GM12872 (cell line): Measurements from ENCODE around the gene NAV2.
A peak's percentile ranks its signal among the peaks of the same experiment; 100 is the strongest.

ENCODE experiments used
- TF ChIP-seq, protein P1 (sequence below): IDR thresholded peaks from 3 replicates; pipeline ENCODE4 v1.5.1; 2011; ENCODE audit warnings: low read depth, mild to moderate bottlenecking, low read length, moderate library complexity; ENCODE audit not compliant: insufficient read depth

The NAV2 gene

DNA sequence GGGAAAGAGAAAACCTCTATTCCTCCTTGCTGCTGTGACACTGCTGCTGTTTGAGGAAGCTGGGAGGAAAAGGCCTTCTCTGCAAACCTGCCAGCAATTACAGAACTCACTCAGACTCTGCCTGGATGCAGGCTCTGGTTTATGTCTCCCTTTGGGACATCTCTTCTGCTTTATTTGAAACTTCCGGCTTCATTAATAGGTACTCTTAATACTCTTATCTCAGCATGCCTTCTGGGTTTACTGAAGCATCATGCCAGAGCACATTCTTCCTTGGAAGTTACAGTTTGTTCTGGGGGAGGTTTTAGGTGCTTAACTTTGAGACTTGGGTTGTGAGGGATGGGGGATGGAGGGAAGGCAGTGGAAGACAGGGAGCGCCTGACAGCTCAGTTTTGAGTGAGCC, 79.9 kb downstream of the NAV2 start:
- TF ChIP-seq, protein P1, sequence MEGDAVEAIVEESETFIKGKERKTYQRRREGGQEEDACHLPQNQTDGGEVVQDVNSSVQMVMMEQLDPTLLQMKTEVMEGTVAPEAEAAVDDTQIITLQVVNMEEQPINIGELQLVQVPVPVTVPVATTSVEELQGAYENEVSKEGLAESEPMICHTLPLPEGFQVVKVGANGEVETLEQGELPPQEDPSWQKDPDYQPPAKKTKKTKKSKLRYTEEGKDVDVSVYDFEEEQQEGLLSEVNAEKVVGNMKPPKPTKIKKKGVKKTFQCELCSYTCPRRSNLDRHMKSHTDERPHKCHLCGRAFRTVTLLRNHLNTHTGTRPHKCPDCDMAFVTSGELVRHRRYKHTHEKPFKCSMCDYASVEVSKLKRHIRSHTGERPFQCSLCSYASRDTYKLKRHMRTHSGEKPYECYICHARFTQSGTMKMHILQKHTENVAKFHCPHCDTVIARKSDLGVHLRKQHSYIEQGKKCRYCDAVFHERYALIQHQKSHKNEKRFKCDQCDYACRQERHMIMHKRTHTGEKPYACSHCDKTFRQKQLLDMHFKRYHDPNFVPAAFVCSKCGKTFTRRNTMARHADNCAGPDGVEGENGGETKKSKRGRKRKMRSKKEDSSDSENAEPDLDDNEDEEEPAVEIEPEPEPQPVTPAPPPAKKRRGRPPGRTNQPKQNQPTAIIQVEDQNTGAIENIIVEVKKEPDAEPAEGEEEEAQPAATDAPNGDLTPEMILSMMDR: no peak

DNA sequence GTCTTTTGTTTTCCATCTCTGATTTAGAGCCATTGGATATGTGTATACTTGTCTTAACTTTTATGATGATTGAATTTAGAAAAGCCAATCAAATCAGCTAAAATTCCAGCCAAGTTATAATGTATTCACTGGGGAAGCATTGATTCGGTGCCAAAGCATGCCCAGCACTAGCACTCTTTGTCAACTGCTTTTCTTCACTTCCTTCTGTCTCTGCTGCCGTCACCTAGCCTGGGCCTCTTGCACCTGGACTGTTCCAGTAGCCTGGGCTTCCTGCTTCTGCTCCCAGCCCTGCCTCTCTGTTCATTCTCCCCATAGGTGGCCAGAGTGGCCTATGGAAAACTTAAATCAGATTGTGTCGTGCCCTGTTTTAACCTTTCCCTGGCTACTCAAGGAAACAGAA, 80.7 kb downstream of the NAV2 start:
- TF ChIP-seq, protein P1: no peak

DNA sequence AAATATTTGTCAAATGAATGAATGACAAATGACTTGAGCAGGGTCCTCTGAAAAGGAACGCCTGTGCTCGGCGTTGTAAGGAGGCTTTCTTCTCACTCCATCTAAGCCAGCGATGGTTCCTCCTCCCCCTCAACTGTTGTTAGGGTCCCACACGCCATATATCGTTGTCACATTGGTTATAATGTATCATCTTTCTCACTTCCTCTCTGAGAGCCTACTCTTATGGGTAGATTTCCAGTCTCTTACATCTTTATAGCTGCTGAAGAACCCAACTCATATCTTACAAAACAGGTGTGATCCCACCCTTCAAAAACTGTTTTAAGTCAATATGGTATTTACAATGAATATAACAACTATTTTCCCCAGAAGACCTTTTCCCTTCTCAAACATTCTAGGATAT, 81.5 kb downstream of the NAV2 start:
- TF ChIP-seq, protein P1: no peak

- TF ChIP-seq, protein P1: no peak
Observed at GRCh38 chr11:19795082-19795481, 82.4 kb downstream of the NAV2 start.

DNA sequence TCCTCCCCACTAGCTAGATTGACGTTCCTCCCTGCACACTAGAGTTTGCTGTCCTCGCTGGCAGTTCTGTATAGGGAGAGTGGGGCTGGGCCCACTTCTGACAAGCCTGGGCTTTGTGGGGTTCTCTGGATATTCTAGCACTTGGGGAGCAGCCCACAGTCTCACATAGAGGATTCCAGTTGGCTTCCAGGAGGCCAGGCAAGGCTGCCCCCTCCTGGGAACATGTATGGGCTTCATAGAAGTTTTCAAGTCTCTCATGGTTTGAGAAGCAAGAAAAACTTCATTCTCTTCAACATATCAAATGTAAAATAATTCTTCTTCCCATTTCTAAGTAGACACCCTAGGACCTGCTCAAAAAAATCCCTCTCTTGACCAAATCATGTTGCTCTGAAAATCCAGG, 87.5 kb downstream of the NAV2 start:
- TF ChIP-seq, protein P1: peak; percentile 17; the same call in 1 of the 3 replicates

GRCh38 chr11:19800714-19801519, 88.3 kb downstream of the NAV2 start:
- TF ChIP-seq, protein P1: no peak

DNA sequence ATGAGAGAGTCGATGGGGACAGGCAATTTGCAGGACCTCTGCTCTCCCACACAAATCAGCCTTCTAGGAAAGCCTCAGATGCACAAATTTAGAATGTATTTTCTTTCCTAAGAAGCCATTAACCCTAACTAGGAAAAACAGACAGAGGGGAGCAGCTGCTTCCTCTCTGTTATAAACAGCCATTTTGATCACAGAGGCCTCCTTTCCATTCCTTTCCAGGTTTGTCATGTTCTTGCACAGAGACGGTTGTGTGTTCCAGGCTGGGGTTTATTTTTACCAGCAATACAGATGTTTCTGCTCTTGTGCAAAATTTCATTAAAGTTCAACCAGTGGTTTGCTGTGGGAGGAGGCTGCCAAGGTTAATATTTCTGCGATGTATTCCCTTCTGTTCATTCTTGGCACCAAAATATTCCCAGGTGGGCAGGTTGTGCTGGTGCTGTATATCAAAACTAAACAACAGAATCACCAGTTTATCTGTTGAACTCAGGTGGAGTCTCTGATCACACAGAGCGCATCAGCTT, 90.2 kb downstream of the NAV2 start:
- TF ChIP-seq, protein P1: no peak
